ENCODE measurements around the gene ELOVL6. TPM values are rescaled to one million over a fixed set of nuclear protein-coding genes. Genes with fewer than 3 reads are reported as not detected.

ELOVL6 gene
- total and polyA plus RNA-seq, 2 experiments from 2014 or later = 12.8 to 18.1 TPM

GRCh38 chr4:110020139-110020538 is 178.3 kb downstream of the ELOVL6 start:
- no peaks in the 10 kb centered on the region for H3K36me3 ChIP-seq (replicated peaks; ENCODE audit: insufficient read depth, low read depth)
- DNase-seq (ENCODE audit: low spot score) = no peak
- H4K20me1 ChIP-seq (ENCODE audit: insufficient read depth, poor library complexity, severe bottlenecking) = no peaks in the 10 kb centered on the region
- no peaks in the 10 kb centered on the region for H3K9me2 ChIP-seq (replicated peaks; ENCODE audit: insufficient read depth)
- H3K4me3 ChIP-seq = no peak overlapping the region
- H2AFZ ChIP-seq = no peak overlapping the region
- no peaks in the 10 kb centered on the region for H3K9me3 ChIP-seq (ENCODE audit: low read depth)
- no peak overlapping the region for H3K27ac ChIP-seq
- WGBS (ENCODE audit: low lambda C conversion rate, missing lambda C conversion rate) = 48% methylated on average over 5 of the region's 5 CpGs
- no peaks in the 10 kb centered on the region for H3K27me3 ChIP-seq
- H3K4me1 ChIP-seq (ENCODE audit: insufficient read depth) = peaks cover 11% of the 10 kb centered on the region
- H3K4me2 ChIP-seq = no peak overlapping the region
- H3K79me2 ChIP-seq = no peaks in the 10 kb centered on the region
- no peak for TF ChIP-seq EZH2phosphoT487 (IDR thresholded peaks at IDR 0.05; ENCODE audit: low read depth, severe bottlenecking, unreplicated experiment)
- TF ChIP-seq EZH2 (IDR thresholded peaks at IDR 0.05; ENCODE audit: borderline replicate concordance) = no peak
- TF ChIP-seq CTCF (IDR thresholded peaks at IDR 0.05; ENCODE audit: poor library complexity) = no peak

DNA sequence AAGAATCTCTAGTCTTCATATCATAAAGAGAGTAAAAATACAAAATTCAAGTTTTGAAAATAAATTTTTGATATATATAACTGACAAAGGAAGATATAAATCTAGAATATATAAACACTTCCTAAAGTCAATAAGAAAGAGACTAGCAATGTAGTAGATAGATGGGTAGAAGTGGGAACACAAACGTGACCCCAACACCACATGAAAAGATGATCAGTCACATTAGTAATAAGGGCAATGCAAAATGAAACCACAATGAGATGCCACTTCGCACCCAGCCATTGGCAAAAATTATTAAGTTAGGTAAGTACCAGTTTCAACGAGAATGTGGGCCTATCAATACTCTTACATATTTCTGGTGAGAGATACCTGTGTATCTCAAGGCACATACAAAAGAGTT is 179.3 kb downstream of the ELOVL6 start:
- Histone ChIP-seq H3K79me2 (no peaks in the 10 kb centered on the region), H3K27ac (no peak overlapping the region), H2AFZ (no peak overlapping the region), H4K20me1 (ENCODE audit: insufficient read depth, poor library complexity, severe bottlenecking) (no peaks in the 10 kb centered on the region), H3K4me3 (no peak overlapping the region), H3K27me3 (no peaks in the 10 kb centered on the region), H3K9me3 (ENCODE audit: low read depth) (no peaks in the 10 kb centered on the region), H3K9me2 (replicated peaks; ENCODE audit: insufficient read depth) (no peaks in the 10 kb centered on the region), H3K4me2 (no peak overlapping the region), H3K36me3 (replicated peaks; ENCODE audit: insufficient read depth, low read depth) (no peaks in the 10 kb centered on the region), H3K4me1 (ENCODE audit: insufficient read depth) (peaks cover 11% of the 10 kb centered on the region)
- WGBS (ENCODE audit: low lambda C conversion rate, missing lambda C conversion rate) = 91% methylated on average over 3 of the region's 3 CpGs
- TF ChIP-seq EZH2 (IDR thresholded peaks at IDR 0.05; ENCODE audit: borderline replicate concordance) = no peak
- TF ChIP-seq CTCF (IDR thresholded peaks at IDR 0.05; ENCODE audit: poor library complexity) = no peak
- TF ChIP-seq EZH2phosphoT487 (IDR thresholded peaks at IDR 0.05; ENCODE audit: low read depth, severe bottlenecking, unreplicated experiment) = no peak
- no peak for DNase-seq (ENCODE audit: low spot score)

DNA sequence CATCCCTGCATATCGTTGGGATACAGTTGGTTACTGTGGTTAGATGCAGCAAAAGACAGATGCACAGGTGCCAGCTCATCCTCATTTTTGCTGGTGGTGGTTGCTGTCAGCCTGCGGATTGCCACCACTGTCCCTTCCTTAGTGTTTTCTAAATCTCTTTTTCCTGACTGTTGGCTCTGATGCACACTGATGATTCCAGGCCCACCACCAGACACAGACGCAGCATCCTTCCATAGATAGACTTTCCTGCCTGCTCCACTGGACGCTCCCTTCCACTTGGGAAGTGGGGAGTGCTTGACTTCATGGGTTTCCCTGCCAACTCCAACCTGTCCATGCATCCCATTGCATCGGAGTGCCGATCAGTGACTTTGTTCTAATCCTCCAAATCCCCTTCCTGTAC is 184.2 kb downstream of the ELOVL6 start:
- H3K4me2 ChIP-seq = no peak overlapping the region
- no peaks in the 10 kb centered on the region for H3K36me3 ChIP-seq (replicated peaks; ENCODE audit: insufficient read depth, low read depth)
- H3K9me3 ChIP-seq (ENCODE audit: low read depth) = no peaks in the 10 kb centered on the region
- no peak for DNase-seq (ENCODE audit: low spot score)
- no peaks in the 10 kb centered on the region for H3K4me1 ChIP-seq (ENCODE audit: insufficient read depth)
- no peaks in the 10 kb centered on the region for H4K20me1 ChIP-seq (ENCODE audit: insufficient read depth, poor library complexity, severe bottlenecking)
- no peak overlapping the region for H3K27ac ChIP-seq
- 93% methylated on average over 6 of the region's 6 CpGs for WGBS (ENCODE audit: low lambda C conversion rate, missing lambda C conversion rate)
- H3K27me3 ChIP-seq = no peaks in the 10 kb centered on the region
- TF ChIP-seq EZH2 (IDR thresholded peaks at IDR 0.05; ENCODE audit: borderline replicate concordance) = no peak
- no peak for TF ChIP-seq CTCF (IDR thresholded peaks at IDR 0.05; ENCODE audit: poor library complexity)
- TF ChIP-seq EZH2phosphoT487 (IDR thresholded peaks at IDR 0.05; ENCODE audit: low read depth, severe bottlenecking, unreplicated experiment) = no peak
- no peak overlapping the region for H2AFZ ChIP-seq
- no peaks in the 10 kb centered on the region for H3K9me2 ChIP-seq (replicated peaks; ENCODE audit: insufficient read depth)
- no peaks in the 10 kb centered on the region for H3K79me2 ChIP-seq
- no peak overlapping the region for H3K4me3 ChIP-seq

DNA sequence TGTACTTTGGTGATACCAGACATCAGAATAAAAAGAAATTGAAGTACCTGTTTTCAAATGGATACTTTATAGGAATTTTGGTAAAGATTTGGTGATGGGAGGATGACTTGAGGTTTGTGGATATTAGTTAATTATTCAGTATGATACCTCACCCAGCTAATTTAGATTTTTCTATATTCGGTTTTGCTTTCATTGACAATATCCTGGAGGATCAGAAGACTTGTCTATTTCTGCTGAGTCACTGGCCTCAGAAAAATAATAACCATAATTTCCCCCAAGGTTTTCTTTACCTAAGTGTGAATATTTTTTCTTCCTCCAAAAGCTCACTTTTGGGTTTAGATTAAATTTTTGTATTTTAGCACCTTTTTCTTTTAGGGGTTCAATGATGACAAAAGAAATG is 185.5 kb downstream of the ELOVL6 start:
- TF ChIP-seq EZH2phosphoT487 (IDR thresholded peaks at IDR 0.05; ENCODE audit: low read depth, severe bottlenecking, unreplicated experiment) (no peak), CTCF (IDR thresholded peaks at IDR 0.05; ENCODE audit: poor library complexity) (no peak), EZH2 (IDR thresholded peaks at IDR 0.05; ENCODE audit: borderline replicate concordance) (no peak)
- no peaks in the 10 kb centered on the region for H3K79me2 ChIP-seq
- no peaks in the 10 kb centered on the region for H3K27me3 ChIP-seq
- H2AFZ ChIP-seq = no peak overlapping the region
- no peak overlapping the region for H3K27ac ChIP-seq
- no peaks in the 10 kb centered on the region for H4K20me1 ChIP-seq (ENCODE audit: insufficient read depth, poor library complexity, severe bottlenecking)
- no peaks in the 10 kb centered on the region for H3K9me3 ChIP-seq (ENCODE audit: low read depth)
- H3K4me2 ChIP-seq = no peak overlapping the region
- H3K36me3 ChIP-seq (replicated peaks; ENCODE audit: insufficient read depth, low read depth) = no peaks in the 10 kb centered on the region
- 74% methylated on average over 1 of the region's 1 CpG for WGBS (ENCODE audit: low lambda C conversion rate, missing lambda C conversion rate)
- H3K9me2 ChIP-seq (replicated peaks; ENCODE audit: insufficient read depth) = no peaks in the 10 kb centered on the region
- no peak overlapping the region for H3K4me3 ChIP-seq
- H3K4me1 ChIP-seq (ENCODE audit: insufficient read depth) = peaks cover 4% of the 10 kb centered on the region
- no peak for DNase-seq (ENCODE audit: low spot score)

All from hepatocyte (in vitro differentiated cells).